Superior temporal gyrus (tissue), 1 donor: Measurements from ENCODE around the gene MYO16.

Experiments used
- DNase-seq: peaks from one replicate; pipeline ENCODE4 v3.0.0-alpha.2; 2016; ENCODE audit errors: extremely low spot score

MYO16 gene

DNA sequence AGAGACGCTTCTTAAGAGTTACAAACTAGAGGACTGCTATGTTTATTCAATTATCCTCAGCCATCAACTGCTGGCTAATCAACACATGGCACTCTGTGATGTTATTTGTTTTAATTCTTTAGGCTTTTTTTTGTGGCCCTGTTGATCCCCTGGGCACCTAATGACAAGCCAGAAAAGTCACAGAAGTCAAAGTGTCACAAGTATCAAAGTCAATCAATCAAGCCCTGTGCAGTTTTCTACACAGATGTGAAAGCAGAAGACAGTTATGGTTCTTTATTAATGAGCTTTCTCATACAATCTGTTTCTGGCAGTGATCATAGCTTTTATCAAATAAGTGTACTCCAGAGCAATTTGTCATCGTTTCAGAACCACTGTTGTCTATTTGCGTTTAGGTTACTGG is 34.3 kb downstream of the MYO16 start:
- no peak for DNase-seq

GRCh38 chr13:108667205-108667604 is 37.8 kb downstream of the MYO16 start:
- no peak for DNase-seq

GRCh38 chr13:108669381-108669780 is 40.0 kb downstream of the MYO16 start:
- DNase-seq: no peak

- no peak for DNase-seq
Measured at GRCh38 chr13:108674346-108674745, 44.9 kb downstream of the MYO16 start.

DNA sequence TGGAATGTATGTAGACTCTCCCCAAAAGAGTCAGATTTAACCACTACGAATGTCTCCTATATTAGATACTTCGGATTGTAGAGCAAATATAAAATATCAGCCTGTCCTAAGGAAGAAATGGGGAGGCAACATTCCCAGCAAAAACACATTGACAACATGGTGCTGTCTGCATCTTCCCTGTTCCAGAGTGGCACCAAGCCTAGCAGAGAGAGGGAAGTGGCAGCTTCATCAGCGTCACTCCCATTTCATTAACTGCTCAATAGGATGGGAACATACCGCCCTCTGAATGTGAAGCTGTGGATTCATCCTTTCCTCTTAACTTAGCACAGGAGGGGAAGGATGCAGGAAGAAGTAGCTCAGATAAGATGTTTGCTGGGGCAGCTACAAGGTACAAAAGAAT is 45.4 kb downstream of the MYO16 start:
- DNase-seq: no peak

GRCh38 chr13:108676620-108677019 is 47.2 kb downstream of the MYO16 start:
- DNase-seq: no peak

GRCh38 chr13:108677806-108678205 is 48.4 kb downstream of the MYO16 start:
- DNase-seq: no peak

GRCh38 chr13:108680011-108680410 is 50.6 kb downstream of the MYO16 start:
- DNase-seq: no peak

- no peak for DNase-seq
Measured at GRCh38 chr13:108681986-108682575, 52.7 kb downstream of the MYO16 start.

GRCh38 chr13:108682714-108683113 is 53.3 kb downstream of the MYO16 start:
- no peak for DNase-seq

DNA sequence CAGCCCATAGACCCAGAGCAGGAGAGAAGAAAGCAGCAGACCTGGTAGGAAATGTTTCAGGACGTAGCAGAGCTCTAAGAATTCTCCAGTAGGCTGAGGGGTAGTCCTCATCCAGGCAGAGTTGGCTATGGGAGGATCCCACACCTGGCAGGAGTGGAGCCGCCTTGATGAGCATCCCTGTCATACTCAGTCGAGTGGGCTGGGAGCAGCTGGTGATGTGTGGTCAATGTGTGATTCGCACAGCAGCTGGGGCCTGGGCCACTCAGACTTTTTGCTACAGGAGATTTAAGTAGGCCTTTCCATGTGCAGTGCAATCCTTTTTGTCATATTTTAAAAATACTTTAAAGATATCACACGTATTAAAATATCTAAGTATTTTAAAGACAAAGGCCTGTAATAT is 56.6 kb downstream of the MYO16 start:
- DNase-seq: no peak

DNA sequence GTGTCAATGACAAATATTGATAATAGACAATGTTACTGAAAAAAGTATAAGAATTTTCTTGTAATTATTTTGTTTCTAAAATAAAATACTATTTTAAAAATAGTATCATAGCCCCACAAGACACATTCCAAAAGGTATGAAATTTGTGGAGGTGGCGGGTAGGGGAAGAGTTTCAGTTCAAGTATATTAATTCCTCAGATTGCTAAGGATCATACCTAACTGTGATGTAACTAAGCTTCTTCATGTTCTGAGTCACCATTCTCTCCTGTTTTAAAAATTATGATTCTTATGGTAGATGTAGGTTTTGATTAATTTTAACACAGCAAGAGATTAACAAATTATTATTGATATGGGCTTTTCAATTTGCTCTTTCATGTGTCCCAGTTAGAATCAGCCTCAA is 61.3 kb downstream of the MYO16 start:
- no peak for DNase-seq

DNA sequence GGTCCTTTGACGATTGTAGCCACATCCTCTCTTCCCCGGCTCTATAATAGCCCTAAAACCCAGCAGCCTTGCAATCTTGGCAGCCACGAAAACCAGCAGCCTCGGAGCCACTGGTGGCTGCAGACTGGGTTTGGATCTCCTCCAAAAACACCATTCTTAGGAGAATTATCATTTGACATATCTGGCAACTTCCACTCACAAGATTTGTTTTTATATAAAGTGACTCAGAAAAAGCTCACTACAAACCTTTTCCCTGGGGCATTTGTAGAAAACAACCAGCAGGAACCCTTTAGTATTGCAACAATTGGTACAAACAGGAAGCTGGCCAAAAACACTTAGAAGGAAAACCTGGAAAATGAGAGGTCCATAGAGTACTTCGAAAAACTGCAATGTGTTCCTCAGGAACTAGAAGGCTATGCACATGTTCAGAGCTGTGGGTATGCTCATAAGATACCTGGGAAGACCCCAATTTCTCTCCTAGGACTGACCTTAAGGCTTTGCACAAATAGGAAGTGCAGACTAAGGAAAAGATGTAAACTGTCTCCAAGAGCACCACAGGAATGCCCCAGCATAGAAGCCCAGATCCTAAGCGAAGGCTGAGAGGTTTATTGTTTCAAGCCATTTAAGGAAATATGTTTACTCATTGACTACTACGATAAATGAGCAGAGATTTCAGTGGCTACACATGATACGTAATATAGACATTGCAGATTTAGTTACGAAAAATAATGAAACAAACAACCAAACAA is 71.2 kb downstream of the MYO16 start:
- DNase-seq: no peak

- no peak for DNase-seq
Measured at GRCh38 chr13:108702171-108702570, 72.8 kb downstream of the MYO16 start.

GRCh38 chr13:108705031-108705430 is 75.6 kb downstream of the MYO16 start:
- DNase-seq: no peak

- no peak for DNase-seq
Measured at GRCh38 chr13:108707584-108707983, 78.2 kb downstream of the MYO16 start.

DNA sequence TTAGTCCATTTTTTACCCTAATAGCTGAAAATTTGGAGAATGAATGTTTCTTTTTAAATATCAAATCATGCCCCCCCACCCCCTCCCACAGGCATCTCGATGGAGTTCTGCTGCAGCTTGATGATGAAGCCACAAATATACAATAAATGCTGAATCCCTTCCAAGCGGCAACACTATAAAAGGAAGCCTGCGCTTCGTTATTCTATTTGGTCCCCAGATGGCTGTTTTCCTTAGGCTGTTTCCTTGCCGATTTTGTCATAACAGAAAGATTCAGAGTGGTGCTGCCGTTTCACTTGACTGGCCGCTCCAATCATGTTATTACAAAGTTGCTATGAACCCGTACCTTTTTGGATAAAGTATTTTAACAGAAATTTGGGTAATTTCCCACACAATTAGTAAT is 79.5 kb downstream of the MYO16 start:
- no peak for DNase-seq

GRCh38 chr13:108711386-108711785 is 82.0 kb downstream of the MYO16 start:
- DNase-seq: no peak

DNA sequence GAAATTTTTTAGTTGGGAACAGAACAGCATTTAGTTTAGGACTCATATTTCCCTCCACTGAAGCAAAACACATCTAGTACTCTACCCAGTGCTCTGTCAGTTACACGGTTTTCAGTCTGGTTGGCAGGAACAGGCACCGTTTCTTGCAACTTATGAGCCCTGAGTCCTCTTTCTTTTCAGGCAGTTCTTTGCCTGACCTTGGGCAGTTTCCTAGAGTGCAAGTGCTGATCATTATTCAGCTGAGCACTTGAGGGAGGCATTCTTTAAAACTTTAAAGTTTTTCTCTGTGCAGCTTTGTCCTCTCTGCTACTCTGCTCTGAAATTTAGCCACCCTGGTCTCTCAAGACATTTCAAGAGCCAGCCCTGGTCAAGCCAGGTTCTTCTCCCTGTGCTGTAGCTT is 96.1 kb downstream of the MYO16 start:
- no peak for DNase-seq

DNA sequence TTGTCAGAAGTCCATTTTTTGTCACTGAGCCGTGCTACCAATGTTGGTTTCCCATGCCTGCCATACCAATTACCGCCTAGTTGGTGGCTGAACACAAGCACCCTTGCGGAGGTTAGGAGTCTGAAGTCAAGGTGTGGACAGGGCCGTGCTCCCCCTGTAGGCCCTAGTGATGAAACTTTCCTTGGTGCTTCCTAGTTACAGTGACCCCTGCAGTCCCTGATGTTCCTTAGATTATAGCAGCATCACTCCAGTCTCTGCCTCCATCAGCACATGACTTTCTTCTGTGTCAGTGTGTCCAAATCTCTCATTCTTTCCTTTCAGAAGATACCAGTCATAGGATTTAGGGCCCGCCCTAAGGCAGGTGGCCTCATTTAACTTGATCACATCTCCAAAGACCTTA is 99.0 kb downstream of the MYO16 start:
- DNase-seq: no peak

GRCh38 chr13:108733022-108733560 is 103.7 kb downstream of the MYO16 start:
- DNase-seq: no peak

GRCh38 chr13:108734676-108735075 is 105.3 kb downstream of the MYO16 start:
- DNase-seq: no peak

GRCh38 chr13:108741930-108742329 is 112.5 kb downstream of the MYO16 start:
- no peak for DNase-seq
